Ascending aorta (tissue), 2 donors: Measurements from ENCODE around the gene DYNLT3. TPM values are rescaled to one million over a fixed set of nuclear protein-coding genes. Genes with fewer than 3 reads are reported as not detected.

Experiments used
- DNase-seq, 2 donors: peaks; one replicate each; pipeline ENCODE4 v3.0.0-alpha.2; 2019; ENCODE audit warnings: low spot score in 2 of 2
- H3K27ac ChIP-seq, 2 donors: fragments of 200-600 bp; sonication (generic); one replicate each; pipeline ENCODE4 v1.5.1; 2016 to 2017; ENCODE audit warnings: mild to moderate bottlenecking in 1 of 2
- H3K27me3 ChIP-seq: fragments of 200-600 bp; sonication (generic); one replicate; pipeline ENCODE4 v1.5.1; 2017
- H3K36me3 ChIP-seq, 2 donors: fragments of 200-600 bp; sonication (generic); one replicate each; pipeline ENCODE4 v1.5.1; 2016
- H3K4me1 ChIP-seq, 2 donors: fragments of 200-600 bp; sonication (generic); one replicate each; pipeline ENCODE4 v1.5.1; 2016 to 2017; ENCODE audit warnings: mild to moderate bottlenecking in 1 of 2
- H3K4me3 ChIP-seq, 2 donors: fragments of 200-600 bp; sonication (generic); one replicate each; pipeline ENCODE4 v1.5.1; 2016 to 2017; ENCODE audit warnings: mild to moderate bottlenecking in 1 of 2
- H3K9me3 ChIP-seq, 2 donors: fragments of 200-600 bp; sonication (generic); one replicate each; pipeline ENCODE4 v1.5.1; 2016
- CTCF ChIP-seq, 3 experiments: fragments of 200-600 bp in 2 of 3; fragments of 450-650 bp in 1 of 3; sonication (generic) in 2 of 3; IDR thresholded peaks; one replicate each; pipeline ENCODE4 v1.5.1; 2016 to 2019; ENCODE audit warnings: antibody characterized with exemption in 3 of 3, mild to moderate bottlenecking in 1 of 3, moderate library complexity in 1 of 3
- intact Hi-C: fragments of 100-400 bp; cut with DNase I; formaldehyde crosslinking; loops from one replicate; pipeline ENCODE4 v1.15.1; 2023
- total RNA-seq: library from RNA; depleted of rRNA; stranded (reverse); fragments of >200 nt; gene quantifications from one replicate; pipeline ENCODE4 v1.1.0, GENCODE V29; 2016

The DYNLT3 gene
- total RNA-seq, 1 donor from 2014 or later, result 32.2 TPM

GRCh38 chrX:37844622-37845021, 2.7 kb downstream of the DYNLT3 start:
- Histone ChIP-seq H3K27me3 (no peaks in the 10 kb centered on the region), H3K4me3 (no peak overlapping the region), H3K4me1 (no peaks in the 10 kb centered on the region), H3K36me3 (no peaks in the 10 kb centered on the region), H3K9me3 (no peaks in the 10 kb centered on the region), H3K27ac (no peak overlapping the region)
- intact Hi-C loops, result loop anchor here (10.0 kb wide), 2 partner anchors 160 to 480 kb away; partner anchors contain the start of genes RPGR and XK
- no peak for DNase-seq
- no peak for TF ChIP-seq CTCF (IDR thresholded peaks at IDR 0.05)

GRCh38 chrX:37840931-37841330, 6.4 kb downstream of the DYNLT3 start:
- TF ChIP-seq CTCF (IDR thresholded peaks at IDR 0.05), result no peak
- intact Hi-C loops, result loop anchor here (10.0 kb wide), 2 partner anchors 156 to 484 kb away; partner anchors contain the start of genes RPGR and XK

GRCh38 chrX:37834937-37835336, 12.4 kb downstream of the DYNLT3 start:
- no peak overlapping the region for H3K27ac ChIP-seq
- H3K36me3 ChIP-seq, result peaks cover 0 to 4% of the 10 kb centered on the region in 2 donors
- no peak for DNase-seq
- H3K27me3 ChIP-seq, result no peaks in the 10 kb centered on the region
- no peaks in the 10 kb centered on the region for H3K4me1 ChIP-seq
- no peaks in the 10 kb centered on the region for H3K9me3 ChIP-seq
- no peak overlapping the region for H3K4me3 ChIP-seq
- intact Hi-C loops, result no loop called here
- no peak for TF ChIP-seq CTCF (IDR thresholded peaks at IDR 0.05)

More at GRCh38 chrX:37840931-37841330, 6.4 kb downstream of the DYNLT3 start:
- no peak for DNase-seq
- Histone ChIP-seq H3K4me1 (no peaks in the 10 kb centered on the region), H3K9me3 (no peaks in the 10 kb centered on the region), H3K36me3 (peaks cover 0 to 4% of the 10 kb centered on the region in 2 donors), H3K27me3 (no peaks in the 10 kb centered on the region), H3K4me3 (no peak overlapping the region), H3K27ac (no peak overlapping the region)

- H3K4me1 ChIP-seq, result no peaks in the 10 kb centered on the region
- H3K27ac ChIP-seq, result no peak overlapping the region
- no peak for DNase-seq
- no peaks in the 10 kb centered on the region for H3K9me3 ChIP-seq
- no peaks in the 10 kb centered on the region for H3K36me3 ChIP-seq
- H3K4me3 ChIP-seq, result no peak overlapping the region
- H3K27me3 ChIP-seq, result no peaks in the 10 kb centered on the region
- no peak for TF ChIP-seq CTCF (IDR thresholded peaks at IDR 0.05)
- intact Hi-C loops, result no loop called here
Observed at GRCh38 chrX:37830371-37830770, 17.0 kb downstream of the DYNLT3 start.

GRCh38 chrX:37829721-37830120, 17.6 kb downstream of the DYNLT3 start:
- no peaks in the 10 kb centered on the region for H3K4me1 ChIP-seq
- no peaks in the 10 kb centered on the region for H3K27me3 ChIP-seq
- DNase-seq, result no peak
- TF ChIP-seq CTCF (IDR thresholded peaks at IDR 0.05), result no peak
- H3K27ac ChIP-seq, result no peak overlapping the region
- no peaks in the 10 kb centered on the region for H3K9me3 ChIP-seq
- H3K36me3 ChIP-seq, result no peaks in the 10 kb centered on the region
- intact Hi-C loops, result loop anchor here (5.0 kb wide), 2 partner anchors 82 to 257 kb away; partner anchors contain the start of gene LANCL3
- H3K4me3 ChIP-seq, result no peak overlapping the region
